Osteocyte (in vitro differentiated cells): Measurements from ENCODE around the gene DPP9. TPM values are rescaled to one million over a fixed set of nuclear protein-coding genes. Genes with fewer than 3 reads are reported as not detected.
"Not testable (repeated sequence)": the region's sequence is repeated elsewhere in the genome, so short reads cannot be mapped to it uniquely, and the experiment has no call there.

Source experiments
- DNase-seq: peaks from one replicate; pipeline ENCODE4 v3.0.0; 2021; ENCODE audit warnings: mixed read lengths; ENCODE audit not compliant: unreplicated experiment; ENCODE audit errors: extremely low spot score
- H3K27ac Mint-ChIP-seq: one replicate; pipeline ENCODE4 v1.8.0; 2021; ENCODE audit warnings: mild to moderate bottlenecking, mixed read lengths; ENCODE audit not compliant: unreplicated experiment
- H3K27me3 Mint-ChIP-seq: one replicate; pipeline ENCODE4 v1.8.0; 2021; ENCODE audit warnings: mixed read lengths; ENCODE audit not compliant: unreplicated experiment
- H3K36me3 Mint-ChIP-seq: one replicate; pipeline ENCODE4 v1.8.0; 2021; ENCODE audit warnings: mixed read lengths; ENCODE audit not compliant: unreplicated experiment
- H3K4me1 Mint-ChIP-seq: one replicate; pipeline ENCODE4 v1.8.0; 2021; ENCODE audit warnings: mixed read lengths; ENCODE audit not compliant: unreplicated experiment
- H3K4me3 Mint-ChIP-seq: one replicate; pipeline ENCODE4 v1.8.0; 2021; ENCODE audit warnings: mild to moderate bottlenecking, moderate library complexity, mixed read lengths; ENCODE audit not compliant: unreplicated experiment
- H3K9me3 Mint-ChIP-seq: one replicate; pipeline ENCODE4 v1.8.0; 2021; ENCODE audit warnings: mixed read lengths; ENCODE audit not compliant: unreplicated experiment
- total RNA-seq: library from RNA; stranded (reverse); gene quantifications from 2 replicates; pipeline ENCODE4 v1.2.1, GENCODE V29; 2021
- TF ChIP-seq, protein P1 (sequence below): fragments of 200-600 bp; sonication (generic); IDR thresholded peaks from 2 replicates; pipeline ENCODE4 v1.5.0; 2021; ENCODE audit warnings: antibody characterized with exemption, mild to moderate bottlenecking, moderate library complexity

The DPP9 gene
- total RNA-seq, 1 donor from 2014 or later: 54.8 TPM

DNA sequence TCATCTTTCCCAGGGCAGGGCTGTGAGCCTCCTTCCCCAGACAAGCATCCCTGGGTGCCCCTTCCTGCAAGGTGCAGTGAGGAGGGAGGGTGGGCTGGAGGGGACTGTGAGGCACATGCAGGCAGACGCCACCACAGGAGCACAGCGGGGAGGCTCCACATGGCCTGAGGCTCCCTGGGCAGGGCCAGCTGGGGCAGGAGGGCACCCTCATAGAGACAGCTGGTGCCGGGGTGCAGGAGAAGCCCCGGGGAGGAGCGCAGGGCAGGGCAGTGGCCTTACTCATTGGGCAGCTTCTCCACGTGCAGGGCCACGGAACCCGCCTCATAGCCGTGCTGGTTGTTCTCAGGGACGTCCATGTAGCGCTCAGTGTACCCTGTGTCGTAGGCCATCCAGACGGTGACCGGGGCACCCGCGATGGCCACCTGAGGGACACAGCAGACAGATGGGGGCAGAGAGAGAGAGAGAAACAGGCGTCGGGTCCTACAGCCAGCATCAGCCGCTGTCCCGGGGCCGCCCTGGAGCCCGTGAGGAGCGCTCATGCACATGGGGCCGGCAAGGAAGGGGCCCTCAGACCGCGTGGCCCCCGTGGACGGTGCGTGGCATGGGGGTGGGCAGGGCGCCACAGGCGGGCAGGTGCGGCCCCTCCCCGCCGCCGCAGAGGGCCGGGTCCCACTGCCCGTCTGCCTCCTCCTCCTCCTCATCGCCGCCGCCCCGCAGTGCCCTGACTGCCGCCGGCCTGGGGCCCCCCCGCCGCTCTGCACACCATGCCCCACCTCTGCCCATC lies 41.0 kb downstream of the DPP9 start:
- TF ChIP-seq, protein P1, sequence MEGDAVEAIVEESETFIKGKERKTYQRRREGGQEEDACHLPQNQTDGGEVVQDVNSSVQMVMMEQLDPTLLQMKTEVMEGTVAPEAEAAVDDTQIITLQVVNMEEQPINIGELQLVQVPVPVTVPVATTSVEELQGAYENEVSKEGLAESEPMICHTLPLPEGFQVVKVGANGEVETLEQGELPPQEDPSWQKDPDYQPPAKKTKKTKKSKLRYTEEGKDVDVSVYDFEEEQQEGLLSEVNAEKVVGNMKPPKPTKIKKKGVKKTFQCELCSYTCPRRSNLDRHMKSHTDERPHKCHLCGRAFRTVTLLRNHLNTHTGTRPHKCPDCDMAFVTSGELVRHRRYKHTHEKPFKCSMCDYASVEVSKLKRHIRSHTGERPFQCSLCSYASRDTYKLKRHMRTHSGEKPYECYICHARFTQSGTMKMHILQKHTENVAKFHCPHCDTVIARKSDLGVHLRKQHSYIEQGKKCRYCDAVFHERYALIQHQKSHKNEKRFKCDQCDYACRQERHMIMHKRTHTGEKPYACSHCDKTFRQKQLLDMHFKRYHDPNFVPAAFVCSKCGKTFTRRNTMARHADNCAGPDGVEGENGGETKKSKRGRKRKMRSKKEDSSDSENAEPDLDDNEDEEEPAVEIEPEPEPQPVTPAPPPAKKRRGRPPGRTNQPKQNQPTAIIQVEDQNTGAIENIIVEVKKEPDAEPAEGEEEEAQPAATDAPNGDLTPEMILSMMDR: no peak
- H3K27ac Mint-ChIP-seq: no peak overlapping the region
- DNase-seq: no peak
- no peaks in the 10 kb centered on the region for H3K27me3 Mint-ChIP-seq
- peaks cover 16% of the 10 kb centered on the region for H3K36me3 Mint-ChIP-seq
- no peak overlapping the region for H3K4me3 Mint-ChIP-seq
- H3K9me3 Mint-ChIP-seq: no peaks in the 10 kb centered on the region
- no peaks in the 10 kb centered on the region for H3K4me1 Mint-ChIP-seq

DNA sequence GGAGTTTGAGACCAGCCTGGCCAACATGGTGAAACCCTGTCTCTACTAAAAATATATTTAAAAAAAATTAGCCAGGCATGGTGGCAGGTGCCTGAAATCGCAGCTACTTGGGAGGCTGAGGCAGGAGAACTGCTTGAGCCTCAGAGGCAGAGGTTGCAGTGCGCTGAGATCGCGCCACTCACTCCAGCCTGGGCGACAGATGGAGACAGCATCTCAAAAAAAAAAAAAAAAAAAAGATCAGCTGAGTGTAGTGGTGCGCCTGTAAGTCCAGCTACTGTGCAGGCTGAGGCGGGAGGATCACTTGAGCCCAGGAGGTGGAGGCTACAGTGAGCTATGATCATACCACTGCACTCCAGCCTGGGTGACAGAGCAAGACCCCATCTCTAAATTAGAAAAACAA lies 43.6 kb downstream of the DPP9 start:
- not testable (repeated sequence) for DNase-seq, H3K4me3 Mint-ChIP-seq, H3K27ac Mint-ChIP-seq, H3K9me3 Mint-ChIP-seq, H3K4me1 Mint-ChIP-seq, H3K27me3 Mint-ChIP-seq
- H3K36me3 Mint-ChIP-seq: peaks cover 20% of the 10 kb centered on the region

DNA sequence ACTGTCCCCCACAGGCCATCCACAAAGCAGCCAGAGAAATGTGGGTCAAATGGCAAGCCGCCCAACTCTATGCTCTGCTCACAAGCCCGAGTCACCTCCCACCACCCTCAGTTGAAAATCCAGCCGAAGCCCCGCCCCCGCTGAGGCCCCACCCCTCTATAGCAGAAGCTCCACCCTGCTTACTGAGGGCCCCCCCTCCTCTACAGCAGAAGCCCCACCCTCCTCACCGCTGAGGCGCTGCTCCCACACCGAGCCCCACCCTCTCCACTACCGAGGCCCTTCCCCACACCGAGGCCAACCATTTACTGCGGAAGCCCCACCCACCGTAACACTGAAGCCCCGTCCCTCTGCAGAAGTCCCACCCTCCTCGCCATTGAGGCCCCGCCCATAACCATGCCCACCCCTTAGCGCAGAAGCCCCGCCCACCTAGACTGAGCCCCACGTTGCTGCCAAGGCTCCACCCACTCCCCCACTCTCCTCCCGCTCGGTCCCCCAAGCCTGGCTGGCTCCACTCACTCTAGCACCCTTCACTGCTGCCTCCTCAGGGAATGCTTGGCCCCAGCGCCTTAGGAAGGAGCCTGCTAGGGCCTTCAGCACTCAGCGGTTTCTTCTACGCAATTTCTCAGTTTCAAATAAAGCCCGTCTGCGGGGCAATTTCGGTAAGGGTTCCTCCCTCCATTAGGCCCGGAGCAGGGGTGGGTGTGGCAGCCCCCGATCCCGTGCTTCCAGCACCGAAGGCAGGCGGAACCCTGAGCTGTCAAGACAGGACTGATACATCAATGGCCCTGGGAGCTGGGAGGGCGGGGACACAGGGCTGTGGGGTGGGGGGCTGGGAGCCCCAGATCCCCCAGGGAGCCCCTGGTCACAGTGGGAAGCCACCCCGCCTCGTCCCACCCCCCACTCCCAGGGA lies 44.5 kb downstream of the DPP9 start:
- H3K36me3 Mint-ChIP-seq: peaks cover 20% of the 10 kb centered on the region
- H3K4me3 Mint-ChIP-seq: no peak overlapping the region
- no peaks in the 10 kb centered on the region for H3K4me1 Mint-ChIP-seq
- TF ChIP-seq, protein P1: no peak
- H3K9me3 Mint-ChIP-seq: no peaks in the 10 kb centered on the region
- no peak overlapping the region for H3K27ac Mint-ChIP-seq
- DNase-seq: no peak
- no peaks in the 10 kb centered on the region for H3K27me3 Mint-ChIP-seq

DNA sequence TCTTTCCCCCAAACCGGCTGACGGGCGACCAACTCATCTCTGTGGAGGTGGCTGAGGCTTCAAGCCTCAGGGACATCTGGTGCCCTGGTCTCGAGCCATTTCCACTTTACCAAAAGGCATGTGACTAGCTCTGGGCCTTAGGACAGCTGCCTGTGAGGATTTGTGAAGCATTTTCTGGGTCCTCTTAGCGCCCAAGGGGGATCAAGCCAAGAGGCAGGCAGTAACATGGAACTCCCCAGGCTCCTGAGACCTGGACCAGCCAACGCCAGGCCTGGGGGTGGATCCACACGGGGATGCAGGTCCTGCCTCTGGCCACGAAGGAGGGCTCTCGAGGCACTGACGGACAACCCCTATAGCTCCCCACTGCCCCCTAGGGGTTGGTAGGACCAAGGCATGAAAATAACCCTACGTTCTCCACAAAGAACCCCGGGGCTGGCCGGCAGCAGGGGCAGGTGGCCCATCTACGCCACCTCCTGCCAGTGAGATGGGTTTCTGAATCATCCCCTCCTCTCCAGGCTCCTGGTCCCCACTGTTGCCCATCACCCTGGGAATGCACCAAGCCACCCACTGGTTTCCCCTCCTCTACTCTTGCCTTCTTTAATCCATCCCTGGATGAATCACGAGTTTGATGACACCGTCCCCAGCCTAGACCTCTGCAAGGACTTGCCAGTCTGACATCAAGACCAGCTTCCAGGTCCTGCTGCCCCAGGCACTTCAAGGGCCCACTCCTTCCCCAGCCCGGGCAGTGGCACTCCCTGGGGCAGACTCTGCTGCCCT lies 46.5 kb downstream of the DPP9 start:
- Mint-ChIP-seq H3K9me3 (no peaks in the 10 kb centered on the region), H3K27ac (peak overlapping the region; percentile 23), H3K4me3 (no peak overlapping the region), H3K27me3 (no peaks in the 10 kb centered on the region), H3K36me3 (peaks cover 14% of the 10 kb centered on the region), H3K4me1 (no peaks in the 10 kb centered on the region)
- DNase-seq: no peak
- TF ChIP-seq, protein P1: peak; percentile 46

DNA sequence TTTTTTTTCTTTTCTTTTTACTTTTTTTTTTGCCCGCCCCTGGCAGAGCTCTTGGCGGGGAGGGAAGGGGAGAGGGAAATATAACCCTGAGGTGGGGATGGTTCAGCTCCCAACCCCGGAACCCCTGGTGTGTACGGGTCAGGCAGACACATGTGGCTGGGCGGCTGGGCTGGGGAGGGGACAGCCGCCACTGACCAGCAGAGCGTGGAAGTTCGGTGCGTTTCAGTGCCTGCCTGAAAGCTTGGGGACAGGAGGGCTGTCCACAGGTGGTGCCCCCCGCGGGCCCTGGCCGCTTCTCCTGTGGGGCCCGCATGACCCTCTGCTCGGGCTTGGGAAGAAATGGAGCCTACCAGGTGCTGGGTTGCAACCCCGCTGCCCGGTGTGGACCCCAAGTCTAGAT lies 48.3 kb downstream of the DPP9 start:
- H3K9me3 Mint-ChIP-seq: no peaks in the 10 kb centered on the region
- peaks cover 14% of the 10 kb centered on the region for H3K36me3 Mint-ChIP-seq
- H3K27me3 Mint-ChIP-seq: no peaks in the 10 kb centered on the region
- no peak for DNase-seq
- TF ChIP-seq, protein P1: no peak
- no peaks in the 10 kb centered on the region for H3K4me1 Mint-ChIP-seq
- H3K4me3 Mint-ChIP-seq: no peak overlapping the region
- H3K27ac Mint-ChIP-seq: no peak overlapping the region
